ENCODE measurements around the gene DHX29.
A peak's percentile ranks its signal among the peaks of the same experiment; 100 is the strongest.
"Not testable (repeated sequence)": the region's sequence is repeated elsewhere in the genome, so short reads cannot be mapped to it uniquely, and the experiment has no call there.

The DHX29 gene

DNA sequence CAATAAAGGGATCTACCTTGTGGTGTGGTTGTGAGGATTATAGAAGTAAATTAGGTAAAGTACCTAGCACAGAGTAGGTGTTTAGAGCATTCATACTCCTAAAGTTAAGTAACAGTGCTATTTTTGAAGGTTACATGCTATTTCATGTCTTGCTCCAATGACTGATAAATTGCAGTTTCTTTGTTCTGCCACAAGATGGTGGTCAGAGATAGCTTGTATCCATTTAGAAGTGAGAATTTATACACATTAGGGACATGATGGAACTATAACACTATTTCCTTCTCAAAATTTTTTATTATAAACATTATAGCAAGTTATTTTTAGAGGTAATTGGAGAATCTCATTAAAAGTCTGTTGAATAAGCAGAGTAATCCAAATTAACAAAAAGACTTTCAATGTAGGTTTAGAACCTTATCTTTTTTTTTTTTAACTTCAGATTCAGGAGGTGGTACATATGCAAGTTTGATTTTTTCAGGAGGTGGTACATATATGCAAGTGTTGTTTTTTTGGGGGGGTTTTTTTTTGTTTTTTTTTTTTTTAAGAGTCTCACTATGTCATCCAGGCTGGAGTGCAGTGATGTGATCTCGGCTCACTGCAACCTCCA, 17.4 kb upstream of the DHX29 start:
- DNase-seq (ENCODE audit: low read depth) = peak; percentile 55
- TF ChIP-seq, protein P1, sequence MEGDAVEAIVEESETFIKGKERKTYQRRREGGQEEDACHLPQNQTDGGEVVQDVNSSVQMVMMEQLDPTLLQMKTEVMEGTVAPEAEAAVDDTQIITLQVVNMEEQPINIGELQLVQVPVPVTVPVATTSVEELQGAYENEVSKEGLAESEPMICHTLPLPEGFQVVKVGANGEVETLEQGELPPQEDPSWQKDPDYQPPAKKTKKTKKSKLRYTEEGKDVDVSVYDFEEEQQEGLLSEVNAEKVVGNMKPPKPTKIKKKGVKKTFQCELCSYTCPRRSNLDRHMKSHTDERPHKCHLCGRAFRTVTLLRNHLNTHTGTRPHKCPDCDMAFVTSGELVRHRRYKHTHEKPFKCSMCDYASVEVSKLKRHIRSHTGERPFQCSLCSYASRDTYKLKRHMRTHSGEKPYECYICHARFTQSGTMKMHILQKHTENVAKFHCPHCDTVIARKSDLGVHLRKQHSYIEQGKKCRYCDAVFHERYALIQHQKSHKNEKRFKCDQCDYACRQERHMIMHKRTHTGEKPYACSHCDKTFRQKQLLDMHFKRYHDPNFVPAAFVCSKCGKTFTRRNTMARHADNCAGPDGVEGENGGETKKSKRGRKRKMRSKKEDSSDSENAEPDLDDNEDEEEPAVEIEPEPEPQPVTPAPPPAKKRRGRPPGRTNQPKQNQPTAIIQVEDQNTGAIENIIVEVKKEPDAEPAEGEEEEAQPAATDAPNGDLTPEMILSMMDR (IDR thresholded peaks at IDR 0.05; ENCODE audit: low read depth, low read length) = peak; percentile 47
- TF ChIP-seq MYC (IDR thresholded peaks at IDR 0.05; ENCODE audit: low read depth, low read length) = no peak
- H3K4me3 ChIP-seq (ENCODE audit: low read depth, low read length) = no peak overlapping the region

DNA sequence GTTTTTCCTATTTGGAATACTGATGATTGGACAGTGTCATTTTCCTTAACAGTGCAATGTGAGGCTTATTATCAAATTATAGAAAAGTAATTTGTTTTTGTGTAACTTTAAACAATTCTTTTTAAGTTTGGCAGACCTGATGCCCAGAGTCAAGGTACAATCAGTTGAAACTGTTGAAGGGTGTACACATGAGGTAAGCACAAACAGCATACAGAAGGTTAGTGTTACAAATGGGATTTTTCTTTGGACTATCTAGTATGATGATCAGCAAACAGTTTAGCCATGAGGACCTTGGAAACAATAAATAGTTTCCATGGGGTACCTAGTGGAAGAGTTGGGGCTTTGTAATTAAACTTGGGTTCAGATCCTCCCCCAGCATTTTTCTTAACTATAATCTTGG, 16.5 kb upstream of the DHX29 start:
- TF ChIP-seq, protein P2, sequence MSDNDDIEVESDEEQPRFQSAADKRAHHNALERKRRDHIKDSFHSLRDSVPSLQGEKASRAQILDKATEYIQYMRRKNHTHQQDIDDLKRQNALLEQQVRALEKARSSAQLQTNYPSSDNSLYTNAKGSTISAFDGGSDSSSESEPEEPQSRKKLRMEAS (IDR thresholded peaks at IDR 0.05; ENCODE audit: low read depth, low read length) = no peak
- TF ChIP-seq POLR2A (IDR thresholded peaks at IDR 0.05; ENCODE audit: extremely low read depth, insufficient read length) (no peak), MYC (IDR thresholded peaks at IDR 0.05; ENCODE audit: low read depth, low read length) (no peak)
- TF ChIP-seq, protein P1 (IDR thresholded peaks at IDR 0.05; ENCODE audit: low read depth, low read length) = no peak
- DNase-seq (ENCODE audit: low read depth) = no peak
- no peak overlapping the region for H3K4me3 ChIP-seq (ENCODE audit: low read depth, low read length)

DNA sequence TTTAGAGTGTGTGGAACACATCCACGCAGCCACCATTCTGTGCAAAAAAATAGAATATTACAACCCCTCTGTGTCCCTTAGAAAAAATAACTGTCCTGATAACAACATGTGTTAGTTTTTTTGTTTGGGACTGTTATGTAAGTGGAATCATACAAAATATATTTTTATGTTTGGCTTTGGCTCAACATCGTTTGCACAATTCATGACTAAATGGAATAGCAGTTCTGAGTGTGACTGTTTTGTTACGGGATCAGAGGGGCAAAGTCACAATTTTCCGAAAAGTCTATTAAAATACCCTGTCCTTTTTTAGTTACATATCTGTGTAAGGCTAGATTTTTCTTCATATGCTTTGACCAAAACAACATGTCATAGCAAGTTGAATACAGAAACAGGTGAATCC, 13.1 kb upstream of the DHX29 start:
- no peak overlapping the region for H3K4me3 ChIP-seq (ENCODE audit: low read depth, low read length)
- DNase-seq (ENCODE audit: low read depth) = no peak
- TF ChIP-seq, protein P2 (IDR thresholded peaks at IDR 0.05; ENCODE audit: low read depth, low read length) = no peak
- TF ChIP-seq, protein P1 (IDR thresholded peaks at IDR 0.05; ENCODE audit: low read depth, low read length) = no peak

DNA sequence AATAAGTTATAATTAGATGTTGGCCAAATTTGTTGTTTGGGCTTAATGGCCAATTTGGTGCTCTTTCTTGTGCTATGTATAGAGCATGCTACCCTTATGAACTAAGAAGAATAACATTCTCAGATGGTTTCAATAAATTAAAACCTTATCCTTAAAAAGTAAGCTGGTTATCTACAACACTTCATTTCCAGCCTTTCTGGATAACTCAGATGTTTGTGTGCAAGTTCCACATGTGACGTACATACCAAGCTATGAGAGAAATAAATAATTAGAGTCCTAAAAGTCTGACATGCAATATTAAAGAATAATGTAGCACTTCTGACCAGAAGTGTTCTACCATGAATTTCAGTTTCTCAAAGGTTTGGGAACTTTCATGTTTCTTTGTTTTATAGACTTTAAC, 12.0 kb upstream of the DHX29 start:
- no peak overlapping the region for H3K4me3 ChIP-seq (ENCODE audit: low read depth, low read length)
- DNase-seq (ENCODE audit: low read depth) = no peak
- TF ChIP-seq MYC (IDR thresholded peaks at IDR 0.05; ENCODE audit: low read depth, low read length) (no peak), POLR2A (IDR thresholded peaks at IDR 0.05; ENCODE audit: extremely low read depth, insufficient read length) (no peak)
- TF ChIP-seq, protein P2 (IDR thresholded peaks at IDR 0.05; ENCODE audit: low read depth, low read length) = no peak
- TF ChIP-seq, protein P1 (IDR thresholded peaks at IDR 0.05; ENCODE audit: low read depth, low read length) = no peak

DNA sequence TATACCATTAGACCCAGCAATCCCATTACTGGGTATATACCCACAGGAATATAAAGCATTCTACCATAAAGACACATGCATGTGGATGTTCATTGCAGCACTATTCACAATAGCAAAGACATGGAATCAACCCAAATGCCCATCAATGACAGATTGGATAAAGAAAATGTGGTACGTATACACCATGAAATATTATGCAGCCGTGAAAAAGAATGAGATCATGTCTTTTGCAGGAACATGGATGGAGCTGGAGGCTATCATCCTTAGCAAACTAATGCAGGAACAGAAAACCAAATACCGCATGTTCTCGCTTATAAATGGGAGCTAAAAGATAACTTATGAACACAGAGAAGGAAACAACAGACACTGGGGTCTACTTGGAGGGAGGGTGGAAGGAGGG, 10.7 kb upstream of the DHX29 start:
- not testable (repeated sequence) for DNase-seq (ENCODE audit: low read depth); H3K4me3 ChIP-seq (ENCODE audit: low read depth, low read length)

DNA sequence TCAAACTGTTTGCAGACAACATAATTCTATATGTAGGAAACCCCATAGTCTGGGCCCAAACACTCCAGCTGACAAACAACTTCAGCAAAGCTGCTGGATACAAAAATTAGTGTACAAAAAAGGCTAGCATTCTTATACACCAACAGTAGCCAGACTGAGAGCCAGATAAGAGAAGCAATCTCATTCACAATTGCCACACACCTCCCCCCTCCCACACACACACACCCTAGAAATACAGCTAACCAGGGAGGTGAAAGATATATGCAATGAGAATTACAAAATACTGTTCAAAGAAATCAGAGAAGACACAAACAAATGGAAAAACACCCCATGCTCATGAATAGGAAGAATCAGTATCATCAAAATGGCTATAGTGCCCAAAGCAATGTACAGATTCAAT, 9.3 kb upstream of the DHX29 start:
- TF ChIP-seq, protein P2 (IDR thresholded peaks at IDR 0.05; ENCODE audit: low read depth, low read length) = no peak
- TF ChIP-seq, protein P1 (IDR thresholded peaks at IDR 0.05; ENCODE audit: low read depth, low read length) = no peak
- TF ChIP-seq MYC (IDR thresholded peaks at IDR 0.05; ENCODE audit: low read depth, low read length) = no peak
- TF ChIP-seq POLR2A (IDR thresholded peaks at IDR 0.05; ENCODE audit: extremely low read depth, insufficient read length) = no peak
- no peak overlapping the region for H3K4me3 ChIP-seq (ENCODE audit: low read depth, low read length)
- peak; percentile 25 for DNase-seq (ENCODE audit: low read depth)
